Smooth muscle cell of the umbilical artery (primary cell): ENCODE results near the gene EIF5. TPM values are rescaled to one million over a fixed set of nuclear protein-coding genes. Genes with fewer than 3 reads are reported as not detected.

Experiments used
- total RNA-seq: library from RNA; depleted of rRNA; stranded (reverse); fragments of >200 nt; gene quantifications from 2 replicates; pipeline ENCODE4 v1.2.3, GENCODE V29; 2014

EIF5 gene
- 181 and 244 TPM in 2 replicates for total RNA-seq

DNA sequence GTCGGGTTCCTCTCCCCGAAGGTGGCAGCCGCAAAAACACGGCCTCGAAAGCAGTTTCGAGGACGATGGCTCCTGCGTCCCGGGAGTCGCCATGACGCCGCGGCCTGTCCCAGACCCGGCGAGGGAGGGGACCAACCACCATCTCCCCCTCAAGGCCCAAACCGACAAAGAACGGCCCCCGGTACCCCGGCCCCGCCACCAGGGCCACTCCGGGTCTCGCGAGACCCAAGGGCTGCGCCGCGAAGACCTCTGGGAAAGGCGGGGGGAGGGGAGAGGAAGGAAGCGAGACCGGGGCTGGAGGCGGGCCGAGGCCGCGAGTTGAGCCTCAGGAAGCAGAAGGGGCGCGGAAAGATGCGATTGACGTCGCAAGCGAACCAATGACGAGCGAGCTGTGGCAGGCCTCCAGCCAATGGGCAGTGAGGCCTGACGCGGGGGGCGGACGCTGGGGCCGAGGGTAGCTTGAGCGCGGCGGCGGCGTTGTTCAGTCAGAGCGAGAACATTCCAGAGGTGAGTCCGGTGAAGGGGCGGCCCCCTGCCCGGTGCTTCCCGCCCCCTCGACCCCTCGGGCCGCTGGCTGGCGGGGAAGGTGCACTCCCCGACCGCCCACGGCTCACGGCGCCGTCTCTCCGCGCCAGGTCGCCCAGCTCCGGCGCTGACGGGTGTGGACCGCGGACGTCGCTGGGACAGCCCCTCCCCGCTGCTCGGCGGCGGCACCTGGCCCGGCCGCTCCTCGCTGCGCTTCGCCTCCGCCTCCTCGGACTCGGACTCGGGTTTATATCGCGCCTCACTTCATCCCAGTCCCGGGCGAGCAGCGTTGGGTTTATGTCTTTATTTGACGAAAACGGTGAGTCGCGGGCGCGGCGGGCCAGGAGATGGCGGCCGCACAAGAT lies at the start of gene EIF5:
Gene EIF5 (plus strand): TSS at position 484 of the 890 bp plus-strand sequence. CDS start 1,624 bp downstream, outside the sequence.

DNA sequence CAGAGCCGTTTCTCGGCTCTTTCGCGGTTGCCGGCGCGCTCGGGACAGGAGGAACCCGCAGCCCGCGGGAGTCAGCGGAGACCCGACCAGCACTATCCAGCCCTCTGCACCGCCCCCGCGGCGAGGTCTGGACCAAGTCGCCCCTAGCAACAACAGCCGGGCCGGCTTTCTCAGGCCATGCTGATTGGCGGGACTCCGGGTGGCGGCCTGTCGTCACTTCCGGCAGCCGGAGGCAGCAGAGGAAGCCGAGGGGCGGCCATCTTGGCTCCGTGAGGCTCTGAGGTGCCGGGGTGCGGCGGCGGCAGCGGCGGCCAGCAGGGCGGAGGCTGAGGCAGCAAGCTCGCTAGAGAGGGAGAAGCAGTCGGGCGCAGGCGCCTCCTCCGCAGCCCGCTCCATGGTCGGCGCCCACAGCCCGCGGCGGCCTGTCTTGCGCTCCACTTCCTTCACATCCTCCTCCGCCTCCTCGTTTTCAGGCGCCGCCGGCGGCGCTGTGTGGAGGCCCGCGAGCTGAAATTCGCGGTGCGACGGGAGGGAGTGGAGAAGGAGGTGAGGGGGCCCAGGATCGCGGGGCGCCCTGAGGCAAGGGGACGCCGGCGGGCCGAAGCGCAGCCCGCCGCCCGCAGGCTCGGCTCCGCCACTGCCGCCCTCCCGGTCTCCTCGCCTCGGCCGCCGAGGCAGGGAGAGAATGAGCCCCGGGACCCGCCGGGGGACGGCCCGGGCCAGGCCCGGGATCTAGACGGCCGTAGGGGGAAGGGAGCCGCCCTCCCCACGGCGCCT lies 51.3 kb downstream of the EIF5 start, which contains the start of gene MARK3:
Gene MARK3 (plus strand): TSS at position 264 of the 777 bp plus-strand sequence. CDS start 615 bp downstream, outside the sequence.

Other genes starting within 250 kb of the EIF5 start
- 0.59 TPM in 1 of 2 replicates, not detected in the other for gene EXOC3L4, start 239.5 kb upstream of the EIF5 start, total RNA-seq
- 29.8 and 161 TPM in 2 replicates for gene TNFAIP2, start 210.8 kb upstream of the EIF5 start, total RNA-seq
- gene MARK3, start 51.2 kb downstream of the EIF5 start, total RNA-seq: 80.8 and 97.5 TPM in 2 replicates
- gene CKB, start 188.6 kb downstream of the EIF5 start, total RNA-seq: 5.6 and 10.4 TPM in 2 replicates
- 7.1 and 10.7 TPM in 2 replicates for gene TRMT61A, start 195.0 kb downstream of the EIF5 start, total RNA-seq
- gene BAG5, start 228.4 kb downstream of the EIF5 start, total RNA-seq: 27.6 and 32.1 TPM in 2 replicates
- 15.1 and 19.6 TPM in 2 replicates for gene COA8, start 228.7 kb downstream of the EIF5 start, total RNA-seq